ENCODE results near the gene RBP4.

Gene RBP4

GRCh38 chr10:93595378-93596161 is 5.5 kb downstream of the RBP4 start:
- no peak for DNase-seq

DNA sequence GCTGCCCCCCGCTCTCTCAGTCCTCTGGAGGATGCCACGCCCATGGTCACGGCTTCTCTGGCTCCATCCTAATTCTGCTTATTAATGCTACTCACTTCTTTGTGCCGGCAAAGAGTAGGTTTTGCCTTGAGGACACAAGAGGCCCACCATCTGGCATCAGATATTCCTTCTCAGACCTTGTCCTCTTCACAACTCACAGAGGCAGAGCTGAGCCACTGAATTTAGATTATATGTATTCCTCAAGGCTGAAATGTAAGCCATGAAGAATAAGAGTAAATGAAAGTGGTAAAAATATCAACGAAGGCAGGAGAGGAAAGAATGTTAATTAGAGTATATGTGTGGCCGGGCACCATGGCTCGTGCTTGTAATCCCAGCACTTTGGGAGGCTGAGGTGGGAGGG is 6.5 kb downstream of the RBP4 start:
- DNase-seq = no peak

- no peak for DNase-seq
These were observed 7.3 kb downstream of the RBP4 start for GRCh38 chr10:93593749-93594148.

DNA sequence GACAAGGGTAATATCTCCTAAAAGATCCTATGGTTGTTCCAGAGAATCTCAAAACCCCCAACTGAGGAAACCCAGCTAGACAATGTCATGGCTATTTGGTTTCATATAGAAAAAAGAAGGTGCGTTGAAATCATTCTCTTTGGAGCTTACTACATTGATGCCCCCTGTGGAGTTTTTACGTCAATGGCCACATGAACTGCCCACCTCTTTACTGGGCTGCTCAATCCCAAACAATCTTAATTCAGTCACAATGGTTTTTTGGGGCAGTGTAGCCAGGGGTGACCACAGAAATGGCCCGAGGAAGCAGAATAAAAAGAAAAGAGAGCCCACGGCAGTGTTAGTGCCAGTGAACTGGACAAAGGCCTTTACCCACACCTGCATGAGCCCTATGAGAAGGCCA is 7.8 kb downstream of the RBP4 start:
- DNase-seq = no peak

GRCh38 chr10:93591065-93591808 is 9.8 kb downstream of the RBP4 start:
- DNase-seq = no peak

DNA sequence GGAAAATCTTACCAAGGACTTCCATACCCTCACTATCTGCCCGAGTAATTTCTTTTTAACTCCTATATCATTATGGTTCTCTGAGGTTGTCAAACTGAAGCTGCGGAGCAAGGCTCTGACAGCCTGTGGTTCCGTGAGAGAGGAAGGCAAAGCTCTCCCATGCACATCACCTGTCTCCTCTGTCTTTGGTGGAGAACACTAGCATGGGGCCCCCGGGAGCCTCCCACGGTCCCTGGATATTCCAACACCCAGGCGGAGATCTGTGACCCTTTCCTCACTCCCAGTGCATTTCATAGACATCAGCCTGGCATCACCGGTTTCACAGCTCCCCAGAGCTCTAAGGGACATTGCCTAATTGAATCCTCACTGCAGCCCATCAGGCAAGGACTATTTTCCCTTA is 10.4 kb downstream of the RBP4 start:
- DNase-seq = no peak

DNA sequence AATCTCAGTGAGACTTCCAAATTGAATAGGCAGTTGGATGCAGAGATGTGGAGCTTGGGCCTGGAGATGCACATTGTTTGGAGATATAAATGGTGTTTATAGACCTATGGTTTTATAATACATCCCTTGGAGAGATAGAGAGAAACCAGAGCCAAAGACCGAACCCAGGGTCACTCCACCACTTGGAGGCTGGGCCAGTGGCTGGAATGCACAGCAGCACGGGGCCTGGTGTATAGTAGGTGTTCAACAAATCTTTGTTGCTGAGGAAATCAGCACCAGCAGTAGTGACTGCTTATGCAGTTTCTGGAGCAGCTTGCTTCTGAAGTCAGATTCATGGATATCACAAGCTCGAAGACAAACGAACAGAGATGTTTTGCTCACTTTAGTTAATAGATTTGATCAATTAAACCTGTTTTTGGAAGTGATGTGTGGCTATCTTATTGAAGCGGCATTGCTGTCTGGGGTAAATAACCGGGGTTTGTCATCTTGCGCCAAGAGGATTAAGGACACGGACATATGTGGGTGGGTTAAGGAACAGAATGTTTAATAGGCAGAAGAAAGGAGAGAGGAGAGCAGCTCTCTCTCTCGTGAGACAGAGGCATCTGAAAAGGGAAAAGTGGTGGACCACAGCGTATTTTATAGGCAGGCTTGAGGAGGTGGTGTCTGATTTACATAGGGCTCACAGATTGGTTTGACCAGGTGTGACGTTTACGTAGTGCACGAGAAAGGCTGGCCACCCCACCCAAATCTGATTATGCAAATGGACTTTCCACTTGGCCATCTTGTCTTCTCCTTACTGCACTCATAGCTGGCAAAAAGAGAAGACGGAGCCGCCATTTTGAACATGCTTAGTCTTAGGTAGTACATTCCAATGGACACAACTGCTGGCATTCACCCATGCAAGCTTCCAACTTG is 11.1 kb downstream of the RBP4 start:
- no peak for DNase-seq

- DNase-seq = no peak
These were observed 16.6 kb downstream of the RBP4 start for GRCh38 chr10:93584445-93584844.

DNA sequence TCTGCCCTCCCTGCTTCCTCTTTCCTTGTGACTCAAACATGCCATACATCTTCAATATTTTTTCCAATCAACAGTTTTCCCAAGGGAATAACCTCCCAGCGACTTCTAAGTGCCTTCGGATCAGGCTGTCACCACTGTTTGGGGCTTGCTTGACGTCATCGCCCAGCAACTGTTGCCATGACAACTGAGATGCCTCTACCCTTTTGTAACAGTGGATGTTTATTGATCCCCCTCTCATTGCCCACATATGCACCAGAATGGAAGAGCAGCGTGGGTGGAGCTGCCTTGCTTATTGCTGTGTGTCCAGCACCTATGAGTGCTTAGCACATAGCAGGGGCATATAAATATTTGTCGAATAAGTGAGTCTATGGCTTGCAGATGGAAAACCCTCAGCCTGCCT is 20.2 kb downstream of the RBP4 start:
- no peak for DNase-seq

- no peak for DNase-seq
These were observed 20.9 kb downstream of the RBP4 start for GRCh38 chr10:93579985-93580711.

- no peak for DNase-seq
These were observed 21.9 kb downstream of the RBP4 start for GRCh38 chr10:93579089-93579488.

DNA sequence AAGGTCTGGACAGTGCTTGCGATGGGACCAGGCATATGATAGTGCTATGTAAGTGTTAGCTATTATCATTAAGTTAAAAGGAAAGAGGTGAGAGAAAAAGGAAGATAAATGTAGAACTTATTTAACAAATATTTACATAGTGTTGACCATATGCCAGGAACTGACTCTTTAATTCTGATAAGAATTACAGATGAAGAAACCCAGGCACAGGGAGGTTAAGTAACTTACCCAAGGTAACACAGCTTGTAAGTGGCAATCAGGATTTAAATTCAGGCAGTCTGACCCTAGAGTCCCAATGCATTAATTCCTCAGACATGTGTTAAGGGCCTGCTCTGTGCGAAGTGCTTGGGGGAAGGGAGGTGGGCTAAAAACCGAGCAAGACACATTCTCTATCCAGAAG is 23.5 kb downstream of the RBP4 start:
- no peak for DNase-seq

DNA sequence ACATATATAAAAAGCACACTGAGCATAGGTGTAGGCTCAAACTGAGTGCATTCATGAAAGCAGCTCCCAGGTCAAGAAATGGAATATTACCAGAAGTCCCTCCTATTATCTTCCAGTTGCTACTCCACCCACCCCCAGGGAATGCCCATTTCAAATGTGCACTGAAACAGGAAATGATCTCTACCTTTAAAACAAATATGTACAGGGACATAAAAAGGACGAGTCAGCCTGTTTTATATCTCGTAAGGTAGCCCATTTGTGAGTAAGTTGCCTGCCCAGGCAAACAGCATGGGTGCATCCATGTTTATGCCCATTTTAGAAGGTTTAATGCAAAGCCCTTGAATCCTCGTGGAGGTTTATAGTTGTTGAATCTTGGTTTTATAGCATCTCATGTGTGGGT is 24.1 kb downstream of the RBP4 start:
- no peak for DNase-seq

- DNase-seq = no peak
These were observed 27.1 kb downstream of the RBP4 start for GRCh38 chr10:93573924-93574323.

DNA sequence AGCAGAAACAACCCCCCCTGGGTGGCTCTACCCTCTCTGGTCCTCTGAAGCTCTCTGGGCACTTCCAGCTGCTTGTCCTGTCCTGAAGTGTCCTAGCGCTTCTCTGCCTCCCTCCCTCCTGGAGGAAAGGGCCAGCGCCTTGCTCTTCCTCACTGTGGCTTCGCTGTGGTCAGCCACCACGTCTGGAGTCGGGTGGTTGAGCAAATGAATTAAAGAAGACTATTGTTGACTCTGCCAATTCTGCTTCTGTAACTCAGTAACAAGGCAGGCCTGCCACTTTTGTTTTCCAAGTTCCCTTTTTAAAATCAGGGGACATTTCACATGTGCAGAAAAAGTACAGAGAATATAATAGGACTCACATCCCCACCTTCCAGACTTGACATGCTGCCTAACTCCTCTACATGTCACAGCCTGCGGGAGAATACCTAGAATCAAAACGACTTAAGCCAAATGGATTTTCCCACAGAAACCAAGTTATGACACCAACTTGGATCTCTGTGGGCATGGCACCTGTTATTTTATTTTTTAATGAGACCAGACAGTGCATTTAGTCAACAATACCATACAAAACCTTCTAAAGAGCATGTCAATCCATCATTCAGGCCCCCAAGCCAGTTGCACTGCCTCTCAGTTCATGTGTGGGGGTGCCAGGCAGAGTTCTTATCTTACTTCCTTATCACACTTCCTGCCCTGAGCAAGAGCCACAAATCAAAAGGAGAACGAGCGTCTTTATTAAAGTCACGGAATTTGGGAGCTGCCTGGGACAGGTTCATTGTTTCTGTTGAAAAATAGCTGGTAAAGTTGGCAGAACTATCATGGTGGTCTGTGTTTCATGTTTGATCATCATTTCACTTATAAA is 27.8 kb downstream of the RBP4 start:
- DNase-seq = no peak

GRCh38 chr10:93572606-93573005 is 28.4 kb downstream of the RBP4 start:
- DNase-seq = no peak

DNA sequence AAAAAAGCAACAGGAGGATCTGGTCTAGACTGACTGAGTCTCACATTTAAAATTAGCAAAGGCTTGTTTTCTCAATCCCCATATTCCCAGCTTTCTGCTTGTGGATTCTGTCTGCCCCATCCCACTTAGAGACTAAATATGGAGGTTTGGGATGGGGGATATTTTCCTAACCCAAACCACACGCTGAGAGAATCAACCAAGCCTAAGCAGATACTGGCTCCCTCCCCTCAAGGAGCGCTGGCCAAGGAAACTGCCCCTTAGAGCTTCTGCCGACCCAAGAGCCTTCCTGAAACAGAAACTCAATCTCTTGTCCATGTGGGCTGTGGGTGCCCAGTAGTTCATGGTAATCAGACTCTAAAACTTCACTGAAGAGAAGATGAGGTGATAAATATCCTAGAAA is 30.7 kb downstream of the RBP4 start:
- DNase-seq = no peak

DNA sequence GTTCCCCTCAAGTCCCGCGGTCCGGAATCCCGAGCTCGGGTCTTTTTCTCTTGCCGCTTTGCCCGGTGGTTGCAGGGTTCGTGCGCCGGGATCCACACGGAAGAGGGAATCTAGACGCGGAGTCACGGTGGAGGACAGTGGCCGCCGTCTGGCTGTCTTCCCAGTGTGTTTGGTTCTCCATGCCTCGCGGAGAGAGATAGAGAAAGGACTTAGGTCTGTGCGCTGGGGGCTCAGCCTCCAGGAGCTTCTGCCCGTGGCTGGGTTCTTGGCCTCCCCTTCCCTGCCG is 33.0 kb downstream of the RBP4 start:
- no peak for DNase-seq

DNA sequence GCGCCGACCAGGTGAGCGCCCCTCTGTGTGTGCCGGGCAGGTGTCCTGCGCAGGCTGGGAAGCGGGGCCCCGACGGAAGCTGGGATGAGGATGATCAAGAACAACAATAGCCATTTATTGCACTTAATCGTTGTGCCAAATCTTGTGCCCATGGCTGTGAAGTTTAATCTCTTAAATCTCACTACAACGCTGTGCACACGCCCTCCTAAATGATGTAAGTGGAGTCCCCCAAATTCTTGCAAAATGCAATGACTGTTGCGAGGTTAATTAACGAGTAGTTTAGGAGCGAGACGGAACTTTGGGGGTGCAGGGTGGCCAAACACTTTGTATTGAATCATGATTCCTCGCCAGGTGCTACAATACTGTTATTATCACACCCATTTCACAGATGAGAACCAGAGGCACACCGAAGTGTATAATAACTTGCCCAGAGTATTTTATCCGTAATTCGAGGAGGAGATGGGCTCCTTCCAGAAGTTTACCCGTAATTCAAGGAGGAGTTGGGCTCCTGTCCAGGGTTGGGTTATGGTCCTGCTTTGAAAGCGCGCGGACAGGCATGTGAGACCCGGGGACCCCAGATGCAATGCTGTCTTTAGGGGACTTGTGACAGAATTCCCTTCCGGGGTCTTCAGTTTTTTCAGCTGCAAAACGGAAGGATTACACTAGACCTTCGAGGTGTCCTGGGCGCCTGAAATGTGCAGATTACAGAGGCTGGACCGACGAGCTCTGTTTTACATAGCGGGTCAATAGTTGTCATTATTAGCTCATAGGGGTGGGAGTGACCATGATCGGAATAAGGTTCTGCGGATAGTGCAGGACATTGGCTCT is 33.5 kb downstream of the RBP4 start:
- DNase-seq = no peak

GRCh38 chr10:93566435-93567276 is 34.4 kb downstream of the RBP4 start, which contains the start of gene FFAR4:
FFAR4 (plus strand) TSS chr10:93566665; CDS start chr10:93566721, 56 bp downstream.
- no peak for DNase-seq
